B cell (primary cell): ENCODE measurements around the gene NES. TPM values are rescaled to one million over a fixed set of nuclear protein-coding genes. Genes with fewer than 3 reads are reported as not detected.

Experiments
- ATAC-seq: fragments of 200-7000 bp; cut with Tn5 transposase; one replicate; pipeline ENCODE4 v1.10.0; 2021; ENCODE audit warnings: low read depth, mild to moderate bottlenecking, moderate number of reproducible peaks, moderate library complexity
- CTCF ChIA-PET: fragments of 350-600 bp; sonication (Branson Sonifier 250); formaldehyde crosslinking; loops from one replicate; lab custom pipeline; 2021; ENCODE audit warnings: antibody characterized with exemption, inconsistent platforms; lab: Charles Lee
- POLR2A ChIA-PET: fragments of 350-600 bp; sonication (Branson Sonifier 250); formaldehyde crosslinking; loops from one replicate; lab custom pipeline; 2021; ENCODE audit warnings: antibody characterized with exemption; lab: Charles Lee
- DNase-seq: peaks from one replicate; pipeline ENCODE4 v3.0.0; 2013
- H2AFZ ChIP-seq: 2 replicates; pipeline ENCODE4 v1.6.1; 2012; ENCODE audit warnings: mild to moderate bottlenecking, low read depth, low read length; ENCODE audit not compliant: insufficient read depth, poor library complexity, severe bottlenecking
- H3K27ac ChIP-seq, 2 donors: 1 replicate in 1 of 2; 2 replicates in 1 of 2; pipeline ENCODE4 v1.5.1; 2012 to 2013; ENCODE audit warnings: low read length in 2 of 2, mild to moderate bottlenecking in 2 of 2, moderate library complexity in 1 of 2
- H3K27me3 ChIP-seq, 4 experiments: fragments of 200-600 bp in 1 of 4; sonication (generic) in 1 of 4; replicated peaks in 1 of 4; 1 replicate in 2 of 4; 2 replicates in 2 of 4; pipeline versions ENCODE4 v1.6.1 to v1.7.0; 2013 to 2016; ENCODE audit warnings: low read length in 3 of 4, mild to moderate bottlenecking in 2 of 4, mixed read lengths in 1 of 4, moderate library complexity in 1 of 4; ENCODE audit not compliant: insufficient read depth in 4 of 4, control insufficient read depth in 3 of 4; ENCODE audit errors: control extremely low read depth in 1 of 4
- H3K36me3 ChIP-seq, 2 experiments: replicated peaks in 1 of 2; 1 replicate in 1 of 2; 2 replicates in 1 of 2; pipeline versions ENCODE4 v1.6.1 to v1.7.1; 2013; ENCODE audit warnings: low read length in 1 of 2; ENCODE audit not compliant: insufficient read depth in 2 of 2, control insufficient read depth in 1 of 2; ENCODE audit errors: control extremely low read depth in 1 of 2, extremely low read depth in 1 of 2
- H3K4me1 ChIP-seq, 2 donors: fragments of 200-600 bp in 1 of 2; sonication (generic) in 1 of 2; 1 replicate in 1 of 2; 2 replicates in 1 of 2; pipeline versions ENCODE4 v1.5.1 to v1.6.1; 2013 to 2017; ENCODE audit warnings: low read length in 2 of 2; ENCODE audit not compliant: control insufficient read depth in 2 of 2, insufficient read depth in 2 of 2
- H3K4me2 ChIP-seq: replicated peaks from 2 replicates; pipeline ENCODE3; 2012; ENCODE audit warnings: mild to moderate bottlenecking, low read depth, low read length; ENCODE audit not compliant: poor library complexity, severe bottlenecking
- H3K4me3 ChIP-seq, 5 experiments: fragments of 200-600 bp in 1 of 5; sonication (generic) in 1 of 5; 1 replicate in 3 of 5; 2 replicates in 2 of 5; pipeline versions ENCODE4 v1.5.1 to v1.7.0; 2011 to 2016; ENCODE audit warnings: low read length in 4 of 5, mild to moderate bottlenecking in 4 of 5, low read depth in 2 of 5, control low read depth in 1 of 5, moderate library complexity in 1 of 5; ENCODE audit not compliant: insufficient read depth in 1 of 5; ENCODE audit errors: control extremely low read depth in 1 of 5, extremely low read depth in 1 of 5
- H3K79me2 ChIP-seq: fragments of 200-600 bp; sonication (generic); one replicate; pipeline ENCODE4 v1.6.0; 2016; ENCODE audit warnings: low read length; ENCODE audit not compliant: control insufficient read depth, insufficient read depth
- H3K9ac ChIP-seq: fragments of 200-600 bp; sonication (generic); 2 replicates; pipeline ENCODE4 v1.6.1; 2017; ENCODE audit warnings: mild to moderate bottlenecking, low read length, moderate library complexity
- H3K9me3 ChIP-seq, 3 donors: one replicate each; pipeline versions ENCODE4 v1.6.1 to v1.7.1; 2013; ENCODE audit warnings: low read length in 2 of 3; ENCODE audit not compliant: control insufficient read depth in 2 of 3, insufficient read depth in 1 of 3; ENCODE audit errors: control extremely low read depth in 1 of 3
- H4K20me1 ChIP-seq: 2 replicates; pipeline ENCODE4 v1.6.0; 2012; ENCODE audit warnings: mild to moderate bottlenecking, low read length; ENCODE audit not compliant: insufficient read depth, control insufficient read depth, poor library complexity, severe bottlenecking
- H3K27ac Mint-ChIP-seq: one replicate; pipeline ENCODE4 v1.8.0; 2021; ENCODE audit warnings: mixed read lengths
- H3K27me3 Mint-ChIP-seq: one replicate; pipeline ENCODE4 v1.8.0; 2021; ENCODE audit warnings: mixed read lengths
- H3K4me1 Mint-ChIP-seq: one replicate; pipeline ENCODE4 v1.8.0; 2021; ENCODE audit warnings: mixed read lengths
- H3K4me3 Mint-ChIP-seq: one replicate; pipeline ENCODE4 v1.8.0; 2021; ENCODE audit warnings: mixed read lengths
- H3K9me3 Mint-ChIP-seq: one replicate; pipeline ENCODE4 v1.8.0; 2022; ENCODE audit warnings: mixed read lengths; ENCODE audit not compliant: insufficient read depth
- CTCF ChIP-seq: fragments of 200-600 bp; IDR thresholded peaks from one replicate; pipeline ENCODE4 v1.8.0; 2022; ENCODE audit warnings: antibody characterized with exemption, mild to moderate bottlenecking
- EZH2 ChIP-seq: IDR thresholded peaks from 2 replicates; pipeline ENCODE4 v1.6.1; 2012; ENCODE audit warnings: borderline replicate concordance, low read depth, mild to moderate bottlenecking, moderate library complexity, low read length; ENCODE audit not compliant: insufficient read depth, poor library complexity, severe bottlenecking
- WGBS: methylation state at CpG from one replicate; pipeline ENCODE4 v1.1.5; 2013; ENCODE audit warnings: missing lambda C conversion rate; ENCODE audit not compliant: insufficient coverage; 5-methylcytosine and 5-hydroxymethylcytosine counted together
- intact Hi-C: fragments of 100-400 bp; cut with micrococcal nuclease; formaldehyde crosslinking; loops from one replicate; pipeline ENCODE4 v1.10.0; 2022
- polyA plus RNA-seq: library from polyadenylated mRNA; depleted of rRNA; stranded (reverse); fragments of >200 nt; gene quantifications from 2 replicates; pipeline ENCODE4 v1.2.3, GENCODE V29; 2012
- total RNA-seq, 2 donors: library from RNA; stranded (reverse); fragments of 120-200 nt in 1 of 2; gene quantifications; 1 replicate in 1 of 2; 2 replicates in 1 of 2; pipeline versions ENCODE4 v1.2.3 to v1.2.4, GENCODE V29; 2013 to 2022

The NES gene
- total and polyA plus RNA-seq, 2 donors (not counting 1 experiment from before 2014, with no cell fraction given) = 0.05 TPM; not detected in 1

DNA sequence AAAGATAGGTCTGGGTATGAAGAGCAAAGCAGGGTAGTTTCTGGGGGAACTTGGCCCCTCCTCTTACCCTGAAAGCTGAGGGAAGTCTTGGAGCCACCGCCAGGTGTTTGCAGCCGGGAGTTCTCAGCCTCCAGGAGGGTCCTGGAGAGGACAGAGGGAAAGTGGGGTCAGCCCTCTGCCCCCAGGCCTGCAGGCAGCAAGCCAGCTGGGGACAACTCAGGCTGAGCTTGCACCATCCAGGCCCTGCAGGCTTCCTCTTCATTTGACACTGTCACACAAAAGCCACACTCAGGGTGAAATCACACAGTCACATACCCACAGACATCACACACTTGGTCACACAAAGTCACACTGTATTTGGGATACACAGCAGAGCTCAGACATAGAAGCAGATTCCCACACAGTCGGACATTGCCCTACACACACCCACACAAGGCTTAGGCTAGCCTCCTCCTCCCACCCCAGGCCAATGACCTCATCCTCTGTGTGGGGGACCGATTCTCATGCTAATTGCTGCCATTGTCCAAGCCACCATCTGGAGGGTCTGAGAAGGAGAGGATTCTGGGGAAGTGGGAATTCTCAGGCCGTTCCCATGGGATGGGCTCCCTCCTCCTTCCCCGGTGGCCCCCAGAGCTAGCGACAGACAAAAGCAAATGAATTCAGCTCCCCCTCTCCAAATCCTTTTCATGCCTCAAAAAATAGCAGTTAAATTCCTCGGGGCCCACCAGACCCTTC, 3.7 kb downstream of the NES start:
- H3K4me1 ChIP-seq = peaks cover 17 to 19% of the 10 kb centered on the region in 2 donors
- DNase-seq (no peak), ATAC-seq (no peak)
- Mint-ChIP-seq H3K4me3 (no peak overlapping the region), H3K9me3 (no peaks in the 10 kb centered on the region), H3K27me3 (peaks cover 46% of the 10 kb centered on the region), H3K4me1 (peaks cover 14% of the 10 kb centered on the region), H3K27ac (no peak overlapping the region)
- intact Hi-C loops = no loop called here
- no peak for TF ChIP-seq CTCF
- no peak overlapping the region for H3K4me2 ChIP-seq
- ChIA-PET CTCF (interaction anchor here (0.9 to 1.3 kb wide), 2 partner anchors 16 kb away, joined by 3 to 4 read pairs; no protein-coding TSS in a partner anchor), POLR2A (no interaction called here)
- no peaks in the 10 kb centered on the region for H3K79me2 ChIP-seq
- H3K4me3 ChIP-seq = no peak overlapping the region
- H4K20me1 ChIP-seq = no peaks in the 10 kb centered on the region
- peaks cover 0 to 56% (median 23%) of the 10 kb centered on the region in 4 experiments for H3K27me3 ChIP-seq
- H3K9ac ChIP-seq = no peak overlapping the region
- no peak overlapping the region for H2AFZ ChIP-seq
- no peak overlapping the region for H3K27ac ChIP-seq
- WGBS = 73% methylated on average over 3 of the region's 8 CpGs
- peaks cover 0 to 7% (median 0%) of the 10 kb centered on the region in 3 donors for H3K9me3 ChIP-seq
- no peaks in the 10 kb centered on the region for H3K36me3 ChIP-seq

DNA sequence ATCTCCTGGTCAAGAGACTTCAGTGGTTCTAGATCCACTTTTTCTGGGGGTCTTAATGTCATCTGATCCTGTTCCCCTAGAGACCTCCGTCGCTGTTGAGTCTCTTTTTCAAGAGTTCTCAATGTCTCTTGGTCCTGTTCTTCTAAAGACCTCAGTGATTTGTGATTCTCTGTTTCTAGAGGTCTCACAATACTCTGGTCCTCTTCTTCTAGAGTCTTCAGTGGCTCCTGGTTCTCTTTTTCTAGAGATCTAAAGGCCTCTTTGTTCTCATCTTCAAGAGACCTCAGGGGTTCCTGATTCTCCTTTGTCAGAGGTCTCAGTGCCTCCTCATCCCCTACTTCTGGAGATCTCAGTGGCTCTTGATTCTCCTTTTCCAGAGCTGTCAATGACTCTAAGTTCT, 5.4 kb downstream of the NES start:
- ChIA-PET POLR2A (no interaction called here), CTCF (interaction anchor here (1.2 kb wide), 1 partner anchor 17 kb away, joined by 3 read pairs; no protein-coding TSS in a partner anchor)
- Mint-ChIP-seq H3K27me3 (peaks cover 30% of the 10 kb centered on the region), H3K4me1 (peaks cover 2% of the 10 kb centered on the region), H3K9me3 (no peaks in the 10 kb centered on the region), H3K27ac (no peak overlapping the region), H3K4me3 (no peak overlapping the region)
- no peaks in the 10 kb centered on the region for H3K79me2 ChIP-seq
- no peak overlapping the region for H3K27ac ChIP-seq
- H2AFZ ChIP-seq = no peak overlapping the region
- whole genome bisulfite sequencing = 100% methylated on average over 1 of the region's 2 CpGs
- no peaks in the 10 kb centered on the region for H3K9me3 ChIP-seq
- no peaks in the 10 kb centered on the region for H4K20me1 ChIP-seq
- peaks cover 0 to 38% (median 9%) of the 10 kb centered on the region in 4 experiments for H3K27me3 ChIP-seq
- H3K9ac ChIP-seq = no peak overlapping the region
- TF ChIP-seq CTCF (no peak), EZH2 (no peak)
- DNase-seq (no peak), ATAC-seq (no peak)
- H3K36me3 ChIP-seq = no peaks in the 10 kb centered on the region
- H3K4me1 ChIP-seq = peaks cover 2% of the 10 kb centered on the region in 2 donors
- no peak overlapping the region for H3K4me2 ChIP-seq
- intact Hi-C loops = no loop called here
- no peak overlapping the region for H3K4me3 ChIP-seq
